Amniotic epithelial cell (primary cell): ENCODE measurements around the gene RHBG.

ENCODE experiments used
- DNase-seq: peaks from one replicate; pipeline ENCODE4 v3.0.0-alpha.2; 2010; ENCODE audit warnings: low read depth

RHBG gene

GRCh38 chr1:156386134-156386901 lies 17.3 kb downstream of the RHBG start:
- no peak for DNase-seq

- DNase-seq, result no peak
Measured at GRCh38 chr1:156386949-156387869, 18.2 kb downstream of the RHBG start.

GRCh38 chr1:156387870-156388173 lies 18.8 kb downstream of the RHBG start:
- DNase-seq, result no peak

GRCh38 chr1:156388174-156389137 lies 19.4 kb downstream of the RHBG start:
- no peak for DNase-seq

GRCh38 chr1:156389311-156389710 lies 20.3 kb downstream of the RHBG start:
- DNase-seq, result no peak

- no peak for DNase-seq
Measured at GRCh38 chr1:156390469-156391365, 21.7 kb downstream of the RHBG start.

GRCh38 chr1:156391366-156391677 lies 22.3 kb downstream of the RHBG start:
- no peak for DNase-seq

- no peak for DNase-seq
Measured at GRCh38 chr1:156391701-156392100, 22.7 kb downstream of the RHBG start.

GRCh38 chr1:156392452-156392853 lies 23.4 kb downstream of the RHBG start:
- no peak for DNase-seq

GRCh38 chr1:156393095-156393494 lies 24.1 kb downstream of the RHBG start:
- no peak for DNase-seq

GRCh38 chr1:156394082-156394481 lies 25.1 kb downstream of the RHBG start:
- DNase-seq, result no peak

GRCh38 chr1:156394835-156395461 lies 25.9 kb downstream of the RHBG start:
- DNase-seq, result no peak

- DNase-seq, result no peak
Measured at GRCh38 chr1:156399355-156400125, 30.5 kb downstream of the RHBG start.

- no peak for DNase-seq
Measured at GRCh38 chr1:156400191-156400935, 31.4 kb downstream of the RHBG start.

- DNase-seq, result no peak
Measured at GRCh38 chr1:156401041-156401574, 32.1 kb downstream of the RHBG start.

- DNase-seq, result no peak
Measured at GRCh38 chr1:156401681-156402081, 32.7 kb downstream of the RHBG start.

GRCh38 chr1:156402331-156403020 lies 33.5 kb downstream of the RHBG start:
- DNase-seq, result no peak

GRCh38 chr1:156405670-156406069 lies 36.7 kb downstream of the RHBG start:
- DNase-seq, result no peak
